Common myeloid progenitor, CD34-positive (primary cell): ENCODE data around the gene SMPD3.

Experiments
- CTCF ChIA-PET: fragments of 350-600 bp; sonication (Branson Sonifier 250); formaldehyde crosslinking; loops from one replicate; lab custom pipeline; 2021; ENCODE audit warnings: antibody characterized with exemption; lab: Charles Lee
- POLR2A ChIA-PET: fragments of 350-600 bp; sonication (Branson Sonifier 250); formaldehyde crosslinking; loops from one replicate; lab custom pipeline; 2021; ENCODE audit warnings: antibody characterized with exemption; lab: Charles Lee
- DNase-seq, 3 donors: peaks; one replicate each; pipeline versions ENCODE4 v3.0.0 to v3.0.0-alpha.2; 2013
- H3K27ac ChIP-seq, 2 experiments: 1 replicate in 1 of 2; 2 replicates in 1 of 2; pipeline ENCODE4 v1.7.0; 2013; ENCODE audit warnings: inconsistent platforms in 2 of 2, low read length in 2 of 2, mild to moderate bottlenecking in 2 of 2, low read depth in 1 of 2, moderate library complexity in 1 of 2; ENCODE audit not compliant: severe bottlenecking in 2 of 2, insufficient read depth in 1 of 2, poor library complexity in 1 of 2
- H3K27me3 ChIP-seq, 5 experiments: replicated peaks in 2 of 5; 1 replicate in 3 of 5; 2 replicates in 2 of 5; pipeline versions ENCODE4 v1.6.1 to v1.7.0; 2013; ENCODE audit warnings: low read length in 4 of 5, mild to moderate bottlenecking in 2 of 5, moderate library complexity in 2 of 5, inconsistent platforms in 1 of 5; ENCODE audit not compliant: insufficient read depth in 5 of 5, control insufficient read depth in 4 of 5
- H3K36me3 ChIP-seq, 4 experiments: 1 replicate in 2 of 4; 2 replicates in 2 of 4; pipeline versions ENCODE4 v1.6.1 to v1.7.0; 2013; ENCODE audit warnings: low read length in 3 of 4, control low read depth in 1 of 4, mild to moderate bottlenecking in 1 of 4; ENCODE audit not compliant: control insufficient read depth in 4 of 4, insufficient read depth in 4 of 4
- H3K4me1 ChIP-seq, 4 experiments: 1 replicate in 3 of 4; 2 replicates in 1 of 4; pipeline versions ENCODE4 v1.6.1 to v1.7.1; 2013; ENCODE audit warnings: low read length in 3 of 4, mild to moderate bottlenecking in 3 of 4, control low read depth in 1 of 4, inconsistent platforms in 1 of 4, moderate library complexity in 1 of 4; ENCODE audit not compliant: control insufficient read depth in 4 of 4, insufficient read depth in 4 of 4; ENCODE audit errors: control extremely low read depth in 1 of 4
- H3K4me3 ChIP-seq, 7 experiments: 1 replicate in 4 of 7; 2 replicates in 3 of 7; pipeline versions ENCODE4 v1.5.1 to v1.7.0; 2013; ENCODE audit warnings: mild to moderate bottlenecking in 7 of 7, low read length in 6 of 7, moderate library complexity in 6 of 7, inconsistent platforms in 2 of 7, low read depth in 2 of 7, control low read depth in 1 of 7; ENCODE audit not compliant: insufficient read depth in 4 of 7, control insufficient read depth in 1 of 7; ENCODE audit errors: extremely low read depth in 1 of 7
- H3K9me3 ChIP-seq, 5 experiments: 1 replicate in 4 of 5; 2 replicates in 1 of 5; pipeline versions ENCODE4 v1.6.1 to v1.7.1; 2013; ENCODE audit warnings: low read length in 4 of 5, mild to moderate bottlenecking in 2 of 5, inconsistent platforms in 1 of 5, low read depth in 1 of 5, moderate library complexity in 1 of 5; ENCODE audit not compliant: control insufficient read depth in 4 of 5, insufficient read depth in 2 of 5; ENCODE audit errors: control extremely low read depth in 1 of 5
- WGBS: methylation state at CpG from one replicate; pipeline ENCODE4 v1.1.5; 2013; ENCODE audit not compliant: insufficient coverage; 5-methylcytosine and 5-hydroxymethylcytosine counted together

The SMPD3 gene

GRCh38 chr16:68411086-68411485, 37.2 kb downstream of the SMPD3 start:
- no peak for DNase-seq
- H3K4me1 ChIP-seq = peaks cover 0 to 4% (median 2%) of the 10 kb centered on the region in 4 experiments
- H3K27ac ChIP-seq = no peak overlapping the region
- CTCF ChIA-PET = interaction anchor here (1.2 to 1.4 kb wide), 2 partner anchors 13 to 15 kb away, joined by 3 read pairs; no protein-coding TSS in a partner anchor
- no peak overlapping the region for H3K4me3 ChIP-seq
- 100% methylated on average over 2 of the region's 2 CpGs for WGBS
- H3K36me3 ChIP-seq = no peaks in the 10 kb centered on the region
- no peaks in the 10 kb centered on the region for H3K27me3 ChIP-seq
- no peaks in the 10 kb centered on the region for H3K9me3 ChIP-seq
- POLR2A ChIA-PET = no interaction called here

- CTCF ChIA-PET = interaction anchor here (1.0 to 1.4 kb wide), 2 partner anchors 20 to 58 kb away, joined by 3 read pairs; no protein-coding TSS in a partner anchor
- POLR2A ChIA-PET = no interaction called here
- WGBS = 96% methylated on average over 3 of the region's 6 CpGs
- H3K36me3 ChIP-seq = no peaks in the 10 kb centered on the region
- no peak for DNase-seq
- no peak overlapping the region for H3K27ac ChIP-seq
- no peaks in the 10 kb centered on the region for H3K4me1 ChIP-seq
- H3K4me3 ChIP-seq = no peak overlapping the region
- H3K27me3 ChIP-seq = no peaks in the 10 kb centered on the region
- H3K9me3 ChIP-seq = no peaks in the 10 kb centered on the region
These were observed 39.3 kb downstream of the SMPD3 start for GRCh38 chr16:68408967-68409366.

DNA sequence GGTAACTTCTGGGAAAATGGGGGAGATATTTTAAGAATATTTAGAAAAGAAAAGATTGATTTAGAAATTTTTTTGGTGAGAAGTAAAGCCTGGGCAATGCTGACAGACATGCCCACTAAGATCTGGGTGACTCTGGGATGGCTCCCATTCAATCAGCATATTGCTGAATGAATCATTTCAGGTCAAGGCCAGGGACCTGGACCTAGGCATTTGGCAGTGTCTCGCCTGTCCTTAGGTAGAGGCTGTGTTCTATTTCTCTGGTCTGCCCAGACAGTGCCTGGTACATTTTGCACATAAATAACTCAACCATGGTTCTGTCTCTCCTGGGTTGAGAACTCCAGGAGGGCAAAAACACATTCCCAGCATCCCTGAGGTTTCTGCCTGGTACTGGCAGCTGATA, 39.9 kb downstream of the SMPD3 start:
- ChIA-PET POLR2A (no interaction called here), CTCF (interaction anchor here (1.0 to 4.3 kb wide), 5 partner anchors 12 to 59 kb away, joined by 3 to 31 read pairs (median 3); no protein-coding TSS in a partner anchor)
- Histone ChIP-seq H3K4me1 (no peaks in the 10 kb centered on the region), H3K4me3 (no peak overlapping the region), H3K9me3 (no peaks in the 10 kb centered on the region), H3K27ac (no peak overlapping the region), H3K36me3 (no peaks in the 10 kb centered on the region), H3K27me3 (no peaks in the 10 kb centered on the region)
- no peak for DNase-seq
- 100% methylated on average over 1 of the region's 1 CpG for WGBS

- Histone ChIP-seq H3K27ac (no peak overlapping the region), H3K27me3 (no peaks in the 10 kb centered on the region), H3K36me3 (no peaks in the 10 kb centered on the region), H3K4me1 (no peaks in the 10 kb centered on the region), H3K4me3 (no peak overlapping the region), H3K9me3 (no peaks in the 10 kb centered on the region)
- 97% methylated on average over 15 of the region's 17 CpGs for WGBS
- ChIA-PET POLR2A (no interaction called here), CTCF (interaction anchor here (0.7 to 4.3 kb wide), 5 partner anchors 11 to 39 kb away, joined by 3 to 31 read pairs (median 3); no protein-coding TSS in a partner anchor)
- DNase-seq = no peak
These were observed 41.7 kb downstream of the SMPD3 start for GRCh38 chr16:68406458-68407152.

DNA sequence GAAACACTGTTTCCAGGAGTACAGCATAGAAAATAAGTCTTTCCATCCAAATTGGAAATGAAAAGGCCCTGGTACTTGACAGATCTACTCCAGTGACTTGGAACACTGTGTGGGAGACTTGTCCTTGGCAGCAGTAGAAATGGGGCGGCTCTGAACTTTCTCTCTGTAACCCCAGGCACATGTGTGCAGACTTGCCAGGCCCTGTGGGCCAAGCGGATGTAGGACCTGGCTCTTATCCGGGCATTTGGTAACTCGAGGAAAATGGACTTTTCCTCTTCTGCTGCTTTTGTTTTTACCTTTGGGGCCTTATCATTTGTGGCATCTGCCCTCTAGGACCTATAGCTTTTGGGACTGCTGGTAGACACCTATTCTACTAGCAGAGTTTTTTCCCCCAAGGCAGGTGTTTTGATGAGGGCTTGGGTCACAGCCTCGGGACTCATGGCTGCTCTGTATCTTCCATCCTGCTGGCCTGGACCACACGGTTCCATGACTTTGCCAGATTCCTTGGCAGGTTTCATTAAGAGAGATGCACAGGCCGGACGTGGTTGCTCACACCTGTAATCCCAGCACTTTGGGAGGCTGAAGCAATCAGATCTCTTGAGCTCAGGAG, 43.5 kb downstream of the SMPD3 start:
- CTCF ChIA-PET = interaction anchor here (1.2 to 4.3 kb wide), 4 partner anchors 9 to 41 kb away, joined by 3 to 31 read pairs (median 4); no protein-coding TSS in a partner anchor
- POLR2A ChIA-PET = no interaction called here

GRCh38 chr16:68403704-68404103, 44.6 kb downstream of the SMPD3 start:
- ChIA-PET POLR2A (no interaction called here), CTCF (interaction anchor here (0.7 kb wide), 1 partner anchor 16 kb away, joined by 3 read pairs; no protein-coding TSS in a partner anchor)
- Histone ChIP-seq H3K36me3 (no peaks in the 10 kb centered on the region), H3K27ac (no peak overlapping the region), H3K4me3 (no peak overlapping the region), H3K4me1 (peaks cover 0 to 2% (median 0%) of the 10 kb centered on the region in 4 experiments), H3K9me3 (no peaks in the 10 kb centered on the region), H3K27me3 (no peaks in the 10 kb centered on the region)
- 97% methylated on average over 3 of the region's 3 CpGs for WGBS
- DNase-seq = no peak

More for the DNA sequence above, 43.5 kb downstream of the SMPD3 start:
- no peak overlapping the region for H3K4me3 ChIP-seq
- H3K36me3 ChIP-seq = no peaks in the 10 kb centered on the region
- WGBS = 82% methylated on average over 8 of the region's 8 CpGs
- peaks cover 0 to 2% (median 0%) of the 10 kb centered on the region in 4 experiments for H3K4me1 ChIP-seq
- DNase-seq = no peak
- H3K27me3 ChIP-seq = no peaks in the 10 kb centered on the region
- no peak overlapping the region for H3K27ac ChIP-seq
- H3K9me3 ChIP-seq = no peaks in the 10 kb centered on the region

GRCh38 chr16:68403177-68403576, 45.1 kb downstream of the SMPD3 start:
- WGBS = no CpG with 5 or more reads among the region's 1 CpG
- Histone ChIP-seq H3K27ac (no peak overlapping the region), H3K4me3 (no peak overlapping the region), H3K27me3 (no peaks in the 10 kb centered on the region), H3K9me3 (no peaks in the 10 kb centered on the region), H3K4me1 (peaks cover 0 to 2% (median 0%) of the 10 kb centered on the region in 4 experiments), H3K36me3 (no peaks in the 10 kb centered on the region)
- POLR2A ChIA-PET = no interaction called here
- CTCF ChIA-PET = no interaction called here
- DNase-seq = no peak
